RWPE2 (cell line): ENCODE measurements around the gene F13B.
"Not testable (repeated sequence)": the region's sequence is repeated elsewhere in the genome, so short reads cannot be mapped to it uniquely, and the experiment has no call there.

Source experiments
- ATAC-seq: fragments of 200-7000 bp; cut with Tn5 transposase; 3 replicates; pipeline ENCODE4 v1.9.1; 2021; ENCODE audit warnings: low read depth
- DNase-seq: peaks from one replicate; pipeline ENCODE4 v3.0.0-alpha.2; 2020; ENCODE audit warnings: low spot score
- H3K27ac ChIP-seq: fragments of 450-650 bp; 2 replicates; pipeline ENCODE4 v1.5.1; 2017; ENCODE audit warnings: mild to moderate bottlenecking; ENCODE audit not compliant: poor library complexity, severe bottlenecking
- H3K27me3 ChIP-seq: fragments of 250-450 bp; sonication (Bioruptor Pico); 2 replicates; pipeline ENCODE4 v1.5.1; 2021; ENCODE audit warnings: mild to moderate bottlenecking, moderate library complexity; ENCODE audit not compliant: insufficient read depth, poor library complexity, severe bottlenecking
- H3K36me3 ChIP-seq: fragments of 250-450 bp; sonication (Bioruptor Pico); 2 replicates; pipeline ENCODE4 v1.5.1; 2020; ENCODE audit warnings: low read depth, mild to moderate bottlenecking, moderate library complexity
- H3K4me1 ChIP-seq: fragments of 250-450 bp; sonication (Bioruptor Pico); 2 replicates; pipeline ENCODE4 v1.5.1; 2021; ENCODE audit warnings: mild to moderate bottlenecking, moderate library complexity; ENCODE audit not compliant: insufficient read depth, poor library complexity, severe bottlenecking
- H3K4me3 ChIP-seq: fragments of 250-450 bp; sonication (Bioruptor Pico); 2 replicates; pipeline ENCODE4 v1.5.1; 2021; ENCODE audit warnings: mild to moderate bottlenecking, moderate library complexity; ENCODE audit not compliant: severe bottlenecking
- H3K9me3 ChIP-seq: fragments of 250-450 bp; sonication (Bioruptor Pico); 2 replicates; pipeline ENCODE4 v1.5.1; 2021; ENCODE audit warnings: mild to moderate bottlenecking, moderate library complexity; ENCODE audit not compliant: severe bottlenecking
- TF ChIP-seq, protein P1 (sequence below): fragments of 450-650 bp; IDR thresholded peaks from one replicate; pipeline ENCODE4 v1.5.1; 2017; ENCODE audit warnings: mild to moderate bottlenecking, moderate library complexity; ENCODE audit not compliant: poor library complexity, severe bottlenecking

The F13B gene

DNA sequence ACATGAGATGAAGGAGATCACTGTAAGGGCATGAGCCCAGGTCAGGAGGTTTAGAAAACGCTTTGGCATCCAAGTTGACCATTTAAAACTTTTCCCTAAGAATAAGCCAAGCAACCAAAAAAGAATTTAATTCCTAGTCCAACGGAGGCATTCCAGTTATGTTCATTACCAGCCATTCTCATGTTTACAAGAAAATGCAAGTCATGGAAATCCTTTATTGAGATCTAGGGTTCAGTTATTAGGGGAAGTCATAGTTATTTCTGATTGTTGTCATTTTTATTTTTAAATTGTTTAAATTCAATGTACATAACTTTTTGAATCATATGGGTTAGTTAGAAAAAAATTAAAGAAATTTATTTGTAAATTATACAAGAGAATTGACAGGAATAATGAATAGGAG lies 65.2 kb downstream of the F13B start:
- Histone ChIP-seq H3K4me3 (no peak overlapping the region), H3K9me3 (no peaks in the 10 kb centered on the region), H3K27me3 (no peaks in the 10 kb centered on the region), H3K27ac (no peak overlapping the region), H3K36me3 (no peaks in the 10 kb centered on the region), H3K4me1 (no peaks in the 10 kb centered on the region)
- ATAC-seq, result no peak
- no peak for DNase-seq
- TF ChIP-seq, protein P1, sequence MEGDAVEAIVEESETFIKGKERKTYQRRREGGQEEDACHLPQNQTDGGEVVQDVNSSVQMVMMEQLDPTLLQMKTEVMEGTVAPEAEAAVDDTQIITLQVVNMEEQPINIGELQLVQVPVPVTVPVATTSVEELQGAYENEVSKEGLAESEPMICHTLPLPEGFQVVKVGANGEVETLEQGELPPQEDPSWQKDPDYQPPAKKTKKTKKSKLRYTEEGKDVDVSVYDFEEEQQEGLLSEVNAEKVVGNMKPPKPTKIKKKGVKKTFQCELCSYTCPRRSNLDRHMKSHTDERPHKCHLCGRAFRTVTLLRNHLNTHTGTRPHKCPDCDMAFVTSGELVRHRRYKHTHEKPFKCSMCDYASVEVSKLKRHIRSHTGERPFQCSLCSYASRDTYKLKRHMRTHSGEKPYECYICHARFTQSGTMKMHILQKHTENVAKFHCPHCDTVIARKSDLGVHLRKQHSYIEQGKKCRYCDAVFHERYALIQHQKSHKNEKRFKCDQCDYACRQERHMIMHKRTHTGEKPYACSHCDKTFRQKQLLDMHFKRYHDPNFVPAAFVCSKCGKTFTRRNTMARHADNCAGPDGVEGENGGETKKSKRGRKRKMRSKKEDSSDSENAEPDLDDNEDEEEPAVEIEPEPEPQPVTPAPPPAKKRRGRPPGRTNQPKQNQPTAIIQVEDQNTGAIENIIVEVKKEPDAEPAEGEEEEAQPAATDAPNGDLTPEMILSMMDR, result no peak

DNA sequence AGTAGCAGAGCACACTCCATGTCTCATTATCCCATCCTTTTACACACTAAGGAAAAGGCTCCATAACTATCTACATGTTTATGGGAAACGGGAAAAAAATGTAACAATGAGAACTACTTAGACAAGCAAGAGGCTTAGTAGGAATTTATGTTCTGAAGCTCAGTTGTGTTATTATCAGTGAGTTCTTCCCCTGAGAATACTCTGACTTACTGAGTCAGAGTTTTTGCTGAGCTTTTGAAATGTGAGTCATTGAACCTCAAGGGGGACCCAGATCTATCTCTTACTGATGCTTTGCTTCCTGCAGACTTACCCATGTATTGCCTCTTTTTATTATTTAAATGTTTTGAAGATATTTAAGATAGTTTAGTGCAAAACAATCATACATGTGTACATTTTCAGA lies 69.6 kb downstream of the F13B start:
- Histone ChIP-seq H3K36me3 (no peaks in the 10 kb centered on the region), H3K4me1 (no peaks in the 10 kb centered on the region), H3K9me3 (no peaks in the 10 kb centered on the region), H3K27me3 (no peaks in the 10 kb centered on the region), H3K4me3 (no peak overlapping the region), H3K27ac (no peak overlapping the region)
- peak; percentile 58; the same call in 2 of the 3 replicates for ATAC-seq
- no peak for DNase-seq
- TF ChIP-seq, protein P1, result no peak

DNA sequence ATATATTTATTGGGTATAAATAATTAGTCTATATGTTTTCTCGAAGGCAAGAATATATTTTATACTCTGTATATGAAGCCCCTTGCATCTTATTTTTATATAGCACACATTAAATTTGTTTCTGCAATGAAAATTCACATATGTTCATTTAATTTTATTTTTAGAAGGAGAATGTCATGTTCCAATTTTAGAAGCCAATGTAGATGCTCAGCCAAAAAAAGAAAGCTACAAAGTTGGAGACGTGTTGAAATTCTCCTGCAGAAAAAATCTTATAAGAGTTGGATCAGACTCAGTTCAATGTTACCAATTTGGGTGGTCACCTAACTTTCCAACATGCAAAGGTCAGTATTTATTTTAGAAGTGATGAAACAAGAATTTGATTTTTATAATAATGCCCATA lies 73.1 kb downstream of the F13B start:
- ATAC-seq, result no peak
- H3K9me3 ChIP-seq, result no peaks in the 10 kb centered on the region

DNA sequence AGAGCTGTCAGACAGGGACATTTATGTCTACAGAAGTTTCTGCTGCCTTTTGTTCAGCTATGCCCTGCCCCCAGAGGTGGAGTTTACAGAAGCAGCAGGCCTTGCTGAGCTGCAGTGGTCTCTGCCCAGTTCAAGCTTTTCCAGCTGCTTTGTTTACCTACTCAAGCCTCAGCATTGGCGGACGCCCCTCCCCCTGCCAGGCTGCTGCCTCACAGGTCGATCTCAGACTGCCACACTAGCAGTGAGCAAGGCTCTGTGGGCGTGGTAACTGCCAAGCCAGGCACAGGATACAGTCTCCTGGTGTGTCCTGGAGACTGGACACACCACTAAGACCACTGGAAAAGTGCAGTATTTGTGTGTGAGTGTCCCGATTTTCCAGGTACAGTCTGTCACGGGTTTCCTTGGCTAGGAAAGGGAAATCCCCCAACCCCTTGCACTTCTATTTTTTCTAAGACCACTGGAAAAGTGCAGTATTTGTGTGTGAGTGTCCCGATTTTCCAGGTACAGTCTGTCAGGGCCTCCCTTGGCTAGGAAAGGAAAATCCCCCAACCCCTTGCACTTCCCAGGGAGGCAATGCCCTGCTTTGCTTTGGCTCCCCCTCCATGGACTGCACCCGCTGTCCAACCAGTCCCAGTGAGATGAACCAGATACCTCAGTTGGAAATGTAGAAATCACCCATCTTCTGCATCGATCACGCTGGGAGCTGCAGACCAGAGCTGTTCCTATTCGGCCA lies 75.0 kb downstream of the F13B start:
- not testable (repeated sequence) for H3K4me1 ChIP-seq, H3K9me3 ChIP-seq, H3K36me3 ChIP-seq, H3K27ac ChIP-seq, DNase-seq, H3K4me3 ChIP-seq, H3K27me3 ChIP-seq
- ATAC-seq, result peak; percentile 56; the same call in 1 of the 3 replicates

More for the DNA sequence above, 73.1 kb downstream of the F13B start:
- Histone ChIP-seq H3K4me3 (no peak overlapping the region), H3K4me1 (no peaks in the 10 kb centered on the region), H3K36me3 (no peaks in the 10 kb centered on the region), H3K27ac (no peak overlapping the region), H3K27me3 (no peaks in the 10 kb centered on the region)
- DNase-seq, result no peak
- TF ChIP-seq, protein P1, result no peak
